Amygdala (tissue), 56 donors: ENCODE data around the gene TTC29.
"Not testable (repeated sequence)": the region's sequence is repeated elsewhere in the genome, so short reads cannot be mapped to it uniquely, and the experiment has no call there.

Experiments used
- DNase-seq, 56 donors: peaks; one replicate each; lab custom pipeline; 2025; lab: John Stamatoyannopoulos, UW

TTC29 gene

GRCh38 chr4:146723519-146723918 is 222.1 kb downstream of the TTC29 start:
- DNase-seq: not testable (repeated sequence)

DNA sequence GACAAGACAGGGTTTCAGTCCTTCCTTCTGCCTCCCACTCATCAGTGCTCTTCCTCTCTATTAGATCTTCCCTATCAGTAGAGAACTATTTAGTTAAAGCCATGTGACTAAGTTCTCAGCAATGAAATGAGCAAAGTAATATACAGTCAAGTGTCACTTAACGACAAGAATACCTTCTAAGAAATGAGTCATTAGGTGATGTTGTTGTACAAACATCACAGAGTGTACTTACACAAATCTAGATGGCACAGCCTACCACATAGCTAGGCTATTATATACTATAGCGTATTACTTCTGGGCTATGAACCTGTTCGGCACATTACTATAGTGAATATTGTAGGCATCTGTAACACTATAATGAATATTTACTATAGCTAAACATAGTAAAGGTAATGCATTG is 235.7 kb downstream of the TTC29 start:
- DNase-seq: no peak

DNA sequence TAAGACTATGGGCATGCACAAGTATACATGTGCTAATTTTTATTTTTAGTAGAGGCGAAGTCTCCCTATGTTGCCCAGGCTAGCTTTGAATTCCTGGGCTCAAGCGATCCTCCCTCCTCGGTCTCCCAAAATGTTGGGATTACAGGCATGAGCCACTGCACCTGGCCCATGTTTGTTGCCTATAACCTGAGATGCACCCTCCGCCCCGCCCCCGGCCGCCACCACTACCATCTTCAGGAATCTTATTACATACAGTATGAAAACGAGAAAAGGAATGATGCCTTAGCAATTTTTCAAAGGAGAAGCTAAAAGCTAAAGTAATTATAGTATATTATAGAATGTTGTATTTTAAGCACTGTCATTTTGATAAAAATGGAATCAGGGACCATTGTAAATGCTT is 245.8 kb downstream of the TTC29 start:
- no peak for DNase-seq

- no peak for DNase-seq
These were observed 270.7 kb downstream of the TTC29 start for GRCh38 chr4:146674829-146675570.

DNA sequence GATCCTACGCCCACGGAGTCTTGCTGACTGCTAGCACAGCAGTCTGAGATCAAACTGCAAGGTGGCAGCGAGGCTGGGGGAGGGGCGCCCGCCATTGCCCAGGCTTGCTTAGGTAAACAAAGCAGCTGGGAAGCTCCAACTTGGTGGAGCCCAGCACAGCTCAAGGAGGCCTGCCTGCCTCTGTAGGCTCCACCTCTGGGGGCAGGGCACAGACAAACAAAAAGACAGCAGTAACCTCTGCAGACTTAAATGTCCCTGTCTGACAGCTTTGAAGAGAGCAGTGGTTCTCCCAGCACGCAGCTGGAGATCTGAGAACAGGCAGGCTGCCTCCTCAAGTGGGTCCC is 281.7 kb downstream of the TTC29 start:
- DNase-seq: not testable (repeated sequence)

GRCh38 chr4:146661367-146661766 is 284.3 kb downstream of the TTC29 start:
- no peak for DNase-seq
